Spinal cord (tissue), 10 donors: ENCODE data around the gene CBLIF. TPM values are rescaled to one million over a fixed set of nuclear protein-coding genes. Genes with fewer than 3 reads are reported as not detected.
"Not testable (repeated sequence)": the region's sequence is repeated elsewhere in the genome, so short reads cannot be mapped to it uniquely, and the experiment has no call there.

ENCODE experiments used
- DNase-seq, 6 donors: peaks; one replicate each; pipeline versions ENCODE4 v3.0.0 to v3.0.0-alpha.2; 2013 to 2015; ENCODE audit warnings: low spot score in 6 of 6, low read depth in 4 of 6
- H3K27ac ChIP-seq: one replicate; pipeline ENCODE4 v1.5.1; 2013; ENCODE audit warnings: low read depth, low read length, control low read depth
- H3K27me3 ChIP-seq: one replicate; pipeline ENCODE4 v1.6.1; 2013; ENCODE audit warnings: low read length; ENCODE audit not compliant: control insufficient read depth, insufficient read depth
- H3K36me3 ChIP-seq: one replicate; pipeline ENCODE4 v1.6.1; 2013; ENCODE audit warnings: low read length; ENCODE audit not compliant: control insufficient read depth, insufficient read depth
- H3K4me1 ChIP-seq: one replicate; pipeline ENCODE4 v1.6.1; 2013; ENCODE audit warnings: low read length; ENCODE audit not compliant: control insufficient read depth, insufficient read depth
- H3K4me3 ChIP-seq: one replicate; pipeline ENCODE4 v1.5.1; 2013; ENCODE audit warnings: low read depth, low read length, control low read depth
- H3K9me3 ChIP-seq: one replicate; pipeline ENCODE4 v1.6.1; 2013; ENCODE audit warnings: low read length; ENCODE audit not compliant: control insufficient read depth, insufficient read depth
- WGBS: methylation state at CpG from one replicate; pipeline ENCODE4 v1.1.5; 2013; ENCODE audit warnings: missing lambda C conversion rate; ENCODE audit not compliant: insufficient coverage; 5-methylcytosine and 5-hydroxymethylcytosine counted together
- polyA plus RNA-seq, 2 donors: library from polyadenylated mRNA; unstranded; fragments of 120-200 nt; gene quantifications; one replicate each; pipeline ENCODE4 v1.2.1, GENCODE V29; 2013; ENCODE audit not compliant: insufficient read length in 2 of 2
- total RNA-seq, 2 donors: library from RNA; depleted of rRNA in 1 of 2; stranded (reverse); fragments of 120-200 nt in 1 of 2; fragments of >200 nt in 1 of 2; gene quantifications; one replicate each; pipeline versions ENCODE4 v1.2.3 to v1.2.4, GENCODE V29; 2013 to 2014
- donor health status: healthy.

CBLIF gene
- total and polyA plus RNA-seq, 4 donors: not detected

DNA sequence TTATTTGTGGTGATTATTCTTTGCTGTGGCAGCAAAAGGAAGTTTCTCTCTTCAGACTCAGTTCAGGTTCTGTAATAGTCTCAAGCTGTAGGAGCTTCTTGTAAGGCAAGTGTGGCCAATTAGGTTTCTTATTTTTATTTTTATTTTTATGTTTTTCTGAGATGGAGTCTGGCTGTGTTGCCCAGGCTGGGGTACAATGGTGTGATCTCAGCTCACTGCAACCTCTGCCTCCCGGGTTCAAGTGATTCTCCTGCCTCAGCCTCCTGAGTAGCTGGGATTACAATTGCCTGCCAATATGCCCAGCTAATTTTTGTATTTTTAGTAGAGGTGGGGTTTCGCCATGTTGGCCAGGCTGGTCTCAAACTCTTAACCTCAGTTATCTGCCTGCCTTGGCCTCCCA, 4.3 kb upstream of the CBLIF start:
- WGBS: no CpG with 5 or more reads among the region's 2 CpGs
- H3K4me3 ChIP-seq, H3K27me3 ChIP-seq: not testable (repeated sequence)

DNA sequence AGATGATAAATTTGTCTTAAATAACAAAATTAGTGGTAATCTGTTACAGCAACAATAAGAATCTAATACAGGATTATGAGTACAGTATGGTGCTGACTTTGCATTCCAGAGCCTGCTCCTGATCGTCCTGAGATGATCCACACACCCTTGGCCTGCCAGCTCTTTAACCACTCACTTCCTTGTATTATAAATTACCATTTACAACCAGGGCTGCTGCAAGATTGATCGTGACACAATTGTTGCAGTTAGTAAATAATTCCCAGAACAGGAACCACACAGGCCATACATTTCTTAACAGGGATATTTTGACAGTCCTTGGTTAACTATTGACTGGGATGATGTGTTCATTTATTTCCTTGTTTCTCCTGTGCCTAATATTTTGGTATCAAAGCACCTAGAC, 3.8 kb upstream of the CBLIF start:
- Histone ChIP-seq H3K4me1 (no peaks in the 10 kb centered on the region), H3K4me3 (no peak overlapping the region), H3K36me3 (no peaks in the 10 kb centered on the region), H3K27ac (no peak overlapping the region), H3K9me3 (no peaks in the 10 kb centered on the region), H3K27me3 (no peaks in the 10 kb centered on the region)
- DNase-seq: no peak
- whole genome bisulfite sequencing: 40% methylated on average over 1 of the region's 2 CpGs

More for the DNA sequence above, 4.3 kb upstream of the CBLIF start:
- not testable (repeated sequence) for H3K9me3 ChIP-seq, H3K36me3 ChIP-seq, DNase-seq, H3K4me1 ChIP-seq, H3K27ac ChIP-seq

DNA sequence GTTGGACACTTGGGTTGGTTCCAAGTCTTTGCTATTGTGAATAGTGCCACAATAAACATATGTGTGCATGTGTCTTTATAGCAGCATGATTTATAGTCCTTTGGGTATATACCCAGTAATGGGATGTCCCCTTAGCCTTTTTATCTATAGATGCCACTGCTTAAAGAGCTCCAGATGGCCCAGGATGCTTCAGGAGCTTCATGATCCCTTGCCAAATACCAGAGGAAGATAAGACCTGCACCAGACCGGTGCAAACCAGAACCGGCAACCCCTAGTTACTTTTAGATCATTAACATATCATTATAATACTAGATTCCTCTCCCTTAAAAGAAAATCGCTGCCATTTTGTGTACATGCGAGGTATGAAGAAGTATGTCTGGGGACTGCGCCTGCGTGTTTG, 3.1 kb upstream of the CBLIF start:
- not testable (repeated sequence) for H3K9me3 ChIP-seq, H3K36me3 ChIP-seq, H3K4me3 ChIP-seq, H3K27me3 ChIP-seq, DNase-seq, H3K27ac ChIP-seq, H3K4me1 ChIP-seq
- WGBS: 96% methylated on average over 4 of the region's 6 CpGs

DNA sequence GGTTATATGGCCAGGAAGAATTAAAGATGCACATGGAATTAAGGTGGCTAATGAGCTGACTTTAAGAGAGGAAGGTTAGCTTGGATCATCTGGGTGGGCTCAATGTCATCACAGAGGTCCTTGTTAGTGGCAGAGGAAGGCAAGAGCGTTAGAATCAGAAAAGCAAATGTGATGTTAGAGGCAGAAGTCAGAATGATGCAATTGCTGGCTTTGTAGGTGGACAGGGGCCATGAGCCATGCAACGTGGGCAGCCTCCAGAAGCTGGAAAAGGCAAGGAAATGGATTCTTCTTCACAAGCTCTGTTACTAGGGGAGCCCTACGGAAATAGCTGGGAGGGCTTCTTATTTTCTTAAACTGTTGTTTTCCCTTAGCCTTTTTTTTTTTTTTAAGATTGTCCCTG, 2.3 kb upstream of the CBLIF start:
- Histone ChIP-seq H3K36me3 (no peaks in the 10 kb centered on the region), H3K9me3 (no peaks in the 10 kb centered on the region), H3K27me3 (no peaks in the 10 kb centered on the region), H3K27ac (no peak overlapping the region), H3K4me3 (no peak overlapping the region), H3K4me1 (no peaks in the 10 kb centered on the region)
- WGBS: 72% methylated on average over 2 of the region's 3 CpGs
- DNase-seq: no peak

DNA sequence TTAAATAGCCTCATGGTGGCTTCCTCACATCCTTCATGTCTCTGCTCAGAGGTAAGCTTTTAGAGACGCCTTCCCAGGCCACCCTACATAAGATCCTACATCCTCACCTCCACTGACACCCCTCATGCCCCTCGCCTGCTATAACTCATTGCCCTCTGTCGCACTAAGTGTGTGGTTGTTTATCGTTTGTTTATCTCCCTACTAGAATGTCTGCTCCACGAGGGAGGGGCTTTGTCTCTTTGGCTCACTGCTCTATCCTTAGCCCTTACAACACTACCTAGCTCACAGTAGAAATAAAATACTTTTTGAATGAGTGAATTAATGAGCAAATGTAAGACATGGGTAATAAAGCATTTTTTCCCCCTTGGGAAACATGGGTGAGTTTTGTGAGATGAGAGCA, 1.3 kb upstream of the CBLIF start:
- Histone ChIP-seq H3K27ac (no peak overlapping the region), H3K9me3 (no peaks in the 10 kb centered on the region), H3K4me1 (no peaks in the 10 kb centered on the region), H3K27me3 (no peaks in the 10 kb centered on the region), H3K4me3 (no peak overlapping the region), H3K36me3 (no peaks in the 10 kb centered on the region)
- DNase-seq: no peak
- WGBS: no CpG with 5 or more reads among the region's 5 CpGs

DNA sequence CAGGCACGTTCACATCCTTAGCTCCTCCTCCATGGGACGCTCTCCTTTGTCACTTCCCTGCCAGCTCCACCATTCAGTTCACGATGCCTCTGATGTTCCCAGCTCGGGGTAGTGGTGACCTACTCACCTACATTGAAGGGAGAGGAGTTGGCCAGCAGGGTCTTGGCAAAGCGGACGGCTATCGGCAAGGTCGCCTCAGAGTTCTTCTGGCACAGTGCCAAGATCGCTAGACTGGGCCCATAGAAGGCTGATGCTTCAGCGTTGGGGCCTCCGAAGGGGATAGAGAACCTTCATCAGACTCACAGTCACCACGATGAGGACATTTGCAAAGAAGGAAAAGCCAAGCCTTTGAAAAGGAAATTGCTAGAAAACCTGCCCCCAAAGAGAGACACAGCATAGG, 3.0 kb downstream of the CBLIF start:
- H3K27ac ChIP-seq: no peak overlapping the region
- H3K27me3 ChIP-seq: no peaks in the 10 kb centered on the region
- DNase-seq: no peak
- no peaks in the 10 kb centered on the region for H3K9me3 ChIP-seq
- no peaks in the 10 kb centered on the region for H3K4me1 ChIP-seq
- H3K36me3 ChIP-seq: no peaks in the 10 kb centered on the region
- no peak overlapping the region for H3K4me3 ChIP-seq
- 80% methylated on average over 10 of the region's 12 CpGs for WGBS

DNA sequence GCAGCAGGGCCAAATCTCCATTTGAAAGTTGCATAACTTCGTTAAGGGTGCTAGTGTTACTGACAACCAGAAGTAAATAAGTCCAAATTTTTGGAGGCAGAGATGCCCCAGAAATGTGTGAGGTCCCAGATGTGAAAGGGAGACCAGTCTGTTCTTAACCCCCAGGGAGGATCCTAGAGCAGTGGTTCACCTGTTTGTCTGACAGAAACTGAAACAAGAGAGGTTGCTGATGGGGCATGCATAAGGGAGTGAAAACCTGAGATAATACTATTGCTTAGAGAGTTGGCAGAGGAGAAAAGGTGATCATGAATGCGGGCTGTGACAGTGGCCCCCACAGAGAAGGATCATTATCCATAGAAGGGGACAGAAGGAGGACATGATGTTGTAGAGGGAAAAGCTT, 3.8 kb downstream of the CBLIF start:
- DNase-seq: no peak
- H3K4me1 ChIP-seq: no peaks in the 10 kb centered on the region
- H3K4me3 ChIP-seq: no peak overlapping the region
- WGBS: 92% methylated on average over 2 of the region's 2 CpGs
- no peak overlapping the region for H3K27ac ChIP-seq
- no peaks in the 10 kb centered on the region for H3K9me3 ChIP-seq
- H3K36me3 ChIP-seq: no peaks in the 10 kb centered on the region
- H3K27me3 ChIP-seq: no peaks in the 10 kb centered on the region

DNA sequence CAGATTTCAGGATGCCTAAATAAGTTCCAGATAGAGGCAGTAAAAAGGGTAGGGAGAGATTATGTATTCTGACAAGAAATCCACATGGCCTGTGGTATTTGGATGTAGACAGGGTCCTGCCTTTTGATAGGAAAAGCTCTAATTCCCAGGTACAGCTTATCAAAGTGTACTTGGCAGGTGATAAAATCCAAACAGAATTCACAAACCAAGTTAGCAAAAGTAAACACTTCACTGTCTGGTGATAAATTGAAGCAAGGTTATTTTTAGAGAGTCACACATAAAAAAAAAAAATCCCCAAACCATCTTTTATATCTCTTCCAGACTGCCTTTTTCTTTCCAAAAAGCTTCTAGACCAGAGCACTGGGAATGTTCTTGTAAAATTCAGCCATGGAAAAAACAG, 5.7 kb downstream of the CBLIF start:
- no peaks in the 10 kb centered on the region for H3K9me3 ChIP-seq
- DNase-seq: peak in 1 of 6 donors; percentile 7
- H3K4me1 ChIP-seq: no peaks in the 10 kb centered on the region
- no peaks in the 10 kb centered on the region for H3K27me3 ChIP-seq
- H3K36me3 ChIP-seq: no peaks in the 10 kb centered on the region
- H3K4me3 ChIP-seq: no peak overlapping the region
- H3K27ac ChIP-seq: no peak overlapping the region

DNA sequence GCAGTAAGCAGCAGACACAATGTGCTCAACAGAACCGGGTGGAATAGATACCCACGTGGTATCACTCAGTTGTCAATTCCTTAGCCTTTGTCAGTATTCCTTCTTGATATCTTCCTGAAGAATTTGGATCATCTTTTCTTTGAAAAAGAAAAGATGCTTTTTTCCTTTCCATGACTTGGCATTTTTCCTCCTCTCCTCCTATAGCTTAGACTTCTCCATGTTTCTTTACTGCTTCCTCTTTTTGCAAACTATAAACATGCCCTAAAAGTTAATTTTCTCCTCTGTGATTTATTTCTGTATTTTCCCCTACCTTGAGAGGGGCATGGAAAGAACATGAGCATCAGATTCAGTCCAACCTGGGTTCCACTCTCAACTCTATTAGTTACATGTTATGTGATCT, 11.7 kb downstream of the CBLIF start:
- no peaks in the 10 kb centered on the region for H3K4me1 ChIP-seq
- no peak overlapping the region for H3K27ac ChIP-seq
- H3K36me3 ChIP-seq: no peaks in the 10 kb centered on the region
- DNase-seq: no peak
- WGBS: no CpG with 5 or more reads among the region's 2 CpGs
- H3K9me3 ChIP-seq: no peaks in the 10 kb centered on the region
- no peaks in the 10 kb centered on the region for H3K27me3 ChIP-seq
- no peak overlapping the region for H3K4me3 ChIP-seq

DNA sequence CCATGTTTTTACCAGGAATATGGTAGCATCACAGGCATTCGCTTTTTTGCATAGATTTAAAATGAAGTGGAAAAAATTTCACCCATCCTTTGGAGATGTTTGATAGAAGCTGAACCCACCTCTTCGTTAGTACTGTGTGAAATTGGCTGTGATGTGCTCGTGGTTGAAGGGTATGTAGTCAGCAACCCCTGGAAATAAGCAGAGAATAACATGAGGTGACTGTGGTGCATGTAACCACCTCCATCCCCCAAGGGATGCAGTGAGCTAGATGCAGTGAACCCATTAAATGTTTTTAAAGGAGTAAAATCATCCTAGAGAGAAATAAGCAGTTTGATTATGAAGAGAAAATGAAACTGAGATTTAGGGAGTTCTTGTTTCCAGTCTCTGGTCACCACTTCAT, 15.9 kb downstream of the CBLIF start:
- no peaks in the 10 kb centered on the region for H3K4me1 ChIP-seq
- H3K4me3 ChIP-seq: no peak overlapping the region
- no peak overlapping the region for H3K27ac ChIP-seq
- no peaks in the 10 kb centered on the region for H3K9me3 ChIP-seq
- no peaks in the 10 kb centered on the region for H3K27me3 ChIP-seq
- DNase-seq: no peak
- no peaks in the 10 kb centered on the region for H3K36me3 ChIP-seq
- WGBS: no CpG with 5 or more reads among the region's 3 CpGs
